GM12873 (cell line): ENCODE results near the gene PRODH2.

Source experiments
- TF ChIP-seq, protein P1 (sequence below): IDR thresholded peaks from 2 replicates; pipeline ENCODE4 v1.5.1; 2012; ENCODE audit warnings: low read depth, mild to moderate bottlenecking, moderate library complexity, low read length, control low read depth; ENCODE audit not compliant: insufficient read depth; ENCODE audit errors: missing control alignments

PRODH2 gene

DNA sequence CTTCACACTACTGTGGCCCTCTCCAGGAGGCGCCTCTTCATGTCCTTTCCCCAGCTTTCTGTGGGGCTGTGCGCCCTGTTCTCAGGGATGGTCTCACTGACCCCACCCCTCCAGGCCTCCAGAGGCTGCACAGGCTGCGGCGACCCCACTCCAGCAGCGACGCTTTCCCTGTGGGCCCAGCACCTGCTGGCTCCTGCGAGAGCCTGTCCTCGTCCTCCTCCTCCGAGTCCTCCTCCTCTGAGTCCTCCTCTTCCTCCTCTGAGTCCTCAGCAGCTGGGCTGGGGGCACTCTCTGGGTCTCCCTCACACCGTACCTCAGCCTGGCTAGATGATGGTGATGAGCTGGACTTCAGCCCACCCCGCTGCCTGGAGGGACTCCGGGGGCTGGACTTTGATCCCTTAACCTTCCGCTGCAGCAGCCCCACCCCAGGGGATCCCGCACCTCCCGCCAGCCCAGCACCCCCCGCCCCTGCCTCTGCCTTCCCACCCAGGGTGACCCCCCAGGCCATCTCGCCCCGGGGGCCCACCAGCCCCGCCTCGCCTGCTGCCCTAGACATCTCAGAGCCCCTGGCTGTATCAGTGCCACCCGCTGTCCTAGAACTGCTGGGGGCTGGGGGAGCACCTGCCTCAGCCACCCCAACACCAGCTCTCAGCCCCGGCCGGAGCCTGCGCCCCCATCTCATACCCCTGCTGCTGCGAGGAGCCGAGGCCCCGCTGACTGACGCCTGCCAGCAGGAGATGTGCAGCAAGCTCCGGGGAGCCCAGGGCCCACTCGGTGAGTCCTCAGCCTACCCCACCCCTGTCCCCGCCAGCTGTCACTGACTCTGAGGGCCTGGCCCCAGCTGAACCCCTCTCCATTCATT, 26.1 kb downstream of the PRODH2 start:
- TF ChIP-seq, protein P1, sequence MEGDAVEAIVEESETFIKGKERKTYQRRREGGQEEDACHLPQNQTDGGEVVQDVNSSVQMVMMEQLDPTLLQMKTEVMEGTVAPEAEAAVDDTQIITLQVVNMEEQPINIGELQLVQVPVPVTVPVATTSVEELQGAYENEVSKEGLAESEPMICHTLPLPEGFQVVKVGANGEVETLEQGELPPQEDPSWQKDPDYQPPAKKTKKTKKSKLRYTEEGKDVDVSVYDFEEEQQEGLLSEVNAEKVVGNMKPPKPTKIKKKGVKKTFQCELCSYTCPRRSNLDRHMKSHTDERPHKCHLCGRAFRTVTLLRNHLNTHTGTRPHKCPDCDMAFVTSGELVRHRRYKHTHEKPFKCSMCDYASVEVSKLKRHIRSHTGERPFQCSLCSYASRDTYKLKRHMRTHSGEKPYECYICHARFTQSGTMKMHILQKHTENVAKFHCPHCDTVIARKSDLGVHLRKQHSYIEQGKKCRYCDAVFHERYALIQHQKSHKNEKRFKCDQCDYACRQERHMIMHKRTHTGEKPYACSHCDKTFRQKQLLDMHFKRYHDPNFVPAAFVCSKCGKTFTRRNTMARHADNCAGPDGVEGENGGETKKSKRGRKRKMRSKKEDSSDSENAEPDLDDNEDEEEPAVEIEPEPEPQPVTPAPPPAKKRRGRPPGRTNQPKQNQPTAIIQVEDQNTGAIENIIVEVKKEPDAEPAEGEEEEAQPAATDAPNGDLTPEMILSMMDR = no peak

DNA sequence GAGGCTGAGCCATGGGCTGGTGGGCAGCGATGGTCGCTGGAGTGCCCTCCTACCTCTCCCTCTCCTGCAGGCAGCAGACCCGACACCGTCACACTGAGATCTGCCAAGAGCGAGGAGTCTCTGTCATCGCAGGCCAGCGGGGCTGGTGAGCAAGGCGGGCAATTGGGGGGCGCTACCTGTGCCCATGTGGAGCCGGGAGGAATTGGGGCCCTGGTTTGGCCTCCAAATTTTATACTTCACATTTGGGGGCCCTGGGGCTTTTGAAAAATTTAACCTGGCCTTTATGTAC, 27.4 kb downstream of the PRODH2 start:
- TF ChIP-seq, protein P1 = no peak

DNA sequence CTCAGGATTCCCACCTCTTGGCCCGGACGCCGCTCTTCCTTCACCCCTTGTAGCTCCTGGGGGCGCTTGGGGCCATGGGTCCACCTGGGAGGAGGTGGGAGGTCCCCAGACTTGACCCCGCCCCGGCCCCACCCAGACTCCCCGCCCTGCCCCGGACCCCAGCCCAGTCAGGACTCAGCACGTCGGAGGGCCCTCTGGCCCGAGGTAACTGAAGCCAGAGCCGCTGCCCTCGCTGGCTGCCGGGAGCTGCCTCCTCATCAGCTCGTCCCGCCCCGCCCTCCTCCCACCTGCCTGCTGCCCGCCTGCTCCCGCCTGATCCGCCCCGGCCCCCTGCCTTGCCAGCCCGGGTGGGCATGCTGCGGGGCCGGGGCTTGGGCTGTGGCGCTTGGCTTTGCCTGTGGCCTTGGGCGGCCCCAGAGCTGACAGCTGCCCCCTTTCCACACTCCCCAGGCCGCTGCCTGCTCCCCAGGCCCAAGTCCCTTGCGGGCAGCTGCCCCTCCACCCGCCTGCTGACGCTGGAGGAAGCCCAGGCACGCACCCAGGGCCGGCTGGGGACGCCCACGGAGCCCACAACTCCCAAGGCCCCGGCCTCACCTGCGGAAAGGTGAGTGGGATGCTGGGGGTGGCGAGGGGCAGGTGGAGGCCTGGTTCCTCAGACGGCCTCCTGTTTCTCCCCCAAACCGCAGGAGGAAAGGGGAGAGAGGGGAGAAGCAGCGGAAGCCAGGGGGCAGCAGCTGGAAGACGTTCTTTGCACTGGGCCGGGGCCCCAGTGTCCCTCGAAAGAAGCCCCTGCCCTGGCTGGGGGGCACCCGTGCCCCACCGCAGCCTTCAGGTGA, 27.9 kb downstream of the PRODH2 start:
- TF ChIP-seq, protein P1 = no peak

DNA sequence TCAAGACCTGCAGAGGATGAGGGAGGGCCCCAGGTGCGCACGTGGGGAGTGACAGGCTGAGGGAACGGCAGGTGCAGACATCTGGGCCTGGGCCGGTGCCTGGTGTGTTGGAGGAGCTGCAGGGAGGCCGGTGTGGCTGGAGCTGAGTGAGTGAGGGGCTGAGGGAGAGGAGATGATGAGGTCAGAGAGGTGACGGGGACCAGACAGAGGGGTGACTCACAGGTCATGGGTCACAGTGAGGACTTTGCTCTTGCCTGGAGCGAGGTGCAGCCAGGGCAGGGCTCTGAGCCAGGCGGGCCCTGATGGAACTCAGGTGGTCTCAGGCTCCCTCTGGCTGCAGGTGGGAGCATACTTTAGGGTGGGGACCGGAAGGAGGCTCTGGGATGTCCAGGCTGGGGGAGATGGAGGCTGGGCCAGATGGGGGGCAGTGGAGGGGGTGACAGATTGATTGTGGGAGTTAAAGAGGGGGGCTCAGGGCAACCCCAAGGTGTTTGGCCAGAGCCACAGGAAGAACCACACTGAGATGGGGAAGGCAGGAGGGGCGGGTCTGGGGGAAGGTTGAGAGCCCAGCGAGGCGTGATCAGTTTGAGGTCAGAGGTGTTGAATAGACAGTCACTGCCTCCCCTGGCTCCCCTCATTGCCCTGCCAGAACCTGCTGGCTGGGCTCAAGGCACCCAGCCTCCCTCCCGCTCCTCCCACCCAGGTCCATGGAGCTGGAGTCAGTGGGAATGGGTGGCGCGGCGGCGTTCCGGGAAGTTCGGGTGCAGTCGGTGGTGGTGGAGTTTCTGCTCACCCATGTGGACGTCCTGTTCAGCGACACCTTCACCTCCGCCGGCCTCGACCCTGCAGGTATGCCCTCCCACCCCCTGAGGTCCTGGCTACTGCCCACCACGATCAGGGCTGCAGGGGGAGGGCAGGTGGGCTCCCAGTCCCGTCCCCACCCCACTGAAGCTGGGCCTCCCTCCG, 28.9 kb downstream of the PRODH2 start:
- TF ChIP-seq, protein P1 = no peak

DNA sequence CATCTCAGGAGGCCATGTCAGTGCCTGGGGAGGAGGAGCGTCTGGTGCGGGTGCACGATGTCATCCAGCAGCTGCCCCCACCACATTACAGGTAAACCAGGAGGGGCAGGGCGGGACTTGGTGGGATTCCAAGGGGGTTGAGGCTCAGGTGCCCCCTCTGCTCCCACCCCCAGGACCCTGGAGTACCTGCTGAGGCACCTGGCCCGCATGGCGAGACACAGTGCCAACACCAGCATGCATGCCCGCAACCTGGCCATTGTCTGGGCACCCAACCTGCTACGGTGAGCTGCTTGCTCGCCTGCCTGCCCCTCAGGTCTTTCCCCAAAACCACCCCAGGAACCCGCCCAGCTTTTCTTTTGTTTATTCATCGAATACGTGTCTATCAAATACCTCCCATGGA, 30.1 kb downstream of the PRODH2 start:
- TF ChIP-seq, protein P1 = no peak

DNA sequence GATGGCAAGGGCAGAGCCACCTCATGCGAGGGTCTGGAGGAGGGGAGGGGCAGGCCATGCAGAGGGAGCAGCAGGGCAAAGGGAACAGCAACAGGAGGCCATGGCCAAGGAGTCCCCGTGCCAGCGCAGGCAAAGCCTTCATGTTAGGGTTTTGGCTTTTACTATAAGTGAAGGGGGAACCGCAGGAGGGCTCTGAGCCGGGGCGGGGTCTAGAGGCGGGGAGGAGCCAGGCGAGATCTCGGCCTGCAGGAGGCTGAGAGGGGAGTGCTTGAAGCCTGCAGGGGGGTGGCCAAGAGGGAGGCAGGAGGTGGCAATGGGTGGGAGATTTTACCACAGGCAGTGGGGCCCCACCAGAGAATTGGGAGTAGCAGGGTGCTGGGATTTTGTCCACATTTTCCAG, 31.0 kb downstream of the PRODH2 start:
- TF ChIP-seq, protein P1 = no peak
